ENCODE measurements around the gene DRAXIN.

DNA sequence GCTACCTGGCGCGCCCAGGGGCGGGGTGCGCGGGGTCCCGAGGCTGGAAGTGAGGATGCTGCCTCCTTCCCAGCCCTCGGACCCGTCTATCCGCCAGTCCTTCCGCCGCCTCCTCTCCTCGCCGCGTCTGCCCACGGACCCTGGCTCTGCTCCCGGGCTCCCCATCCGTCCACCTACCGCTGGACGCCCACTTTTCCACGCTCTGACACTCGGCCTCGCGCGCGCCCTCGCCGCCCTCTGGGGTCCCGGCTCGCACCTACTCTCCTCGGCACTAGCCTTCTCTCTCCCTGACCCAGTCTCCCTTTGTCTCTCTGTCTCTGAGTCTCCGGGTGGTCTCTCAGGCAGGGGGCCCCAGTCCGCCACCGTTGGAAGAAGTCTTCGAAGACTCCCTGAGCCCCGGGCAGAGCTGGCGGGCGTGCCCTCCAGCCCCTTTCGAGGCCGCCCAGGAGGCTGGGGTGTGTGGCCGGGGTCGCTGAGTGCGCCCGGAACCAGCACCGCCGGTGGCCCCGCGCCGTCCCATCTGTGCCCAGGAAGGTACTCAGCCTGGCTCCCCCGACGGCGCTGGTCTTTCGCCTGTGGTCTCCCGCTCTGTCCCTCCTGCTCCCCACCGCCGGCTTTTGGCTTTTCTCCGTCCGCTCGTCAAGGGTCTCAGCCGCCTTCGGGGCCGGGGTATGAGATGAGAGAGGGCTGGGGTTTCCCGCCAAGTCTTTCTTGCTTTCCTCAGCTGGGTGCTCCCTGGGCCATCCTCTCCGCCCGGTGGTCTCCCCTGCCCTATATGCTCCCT, 610 bp downstream of the DRAXIN start:
- TF ChIP-seq FOXM1 (IDR thresholded peaks at IDR 0.05; ENCODE audit: borderline replicate concordance): no peak
- TF ChIP-seq FOXA1 (IDR thresholded peaks at IDR 0.05): no peak
